ENCODE data around the gene MCC.

The MCC gene

GRCh38 chr5:113299591-113299990, 188.7 kb downstream of the MCC start:
- no peak for DNase-seq

DNA sequence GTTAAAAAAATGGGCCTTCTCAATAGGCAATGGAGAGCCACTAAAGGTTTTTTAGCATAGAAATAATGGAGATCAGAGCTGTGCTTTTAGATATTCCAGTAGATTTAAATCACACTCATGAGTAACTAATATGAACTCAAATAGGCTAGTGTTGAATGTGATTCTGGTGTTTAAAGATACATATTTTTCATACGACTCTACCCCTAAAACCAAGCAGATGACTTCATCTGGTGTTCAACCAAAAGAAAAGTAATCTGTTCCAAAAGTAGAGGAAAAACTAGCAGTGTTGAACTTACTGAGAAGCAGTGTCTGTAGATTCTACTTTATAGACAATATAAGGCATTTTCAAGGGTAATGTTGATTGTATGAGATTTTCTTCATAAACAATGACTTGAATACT, 191.6 kb downstream of the MCC start:
- no peak for DNase-seq

GRCh38 chr5:113295111-113295539, 193.1 kb downstream of the MCC start:
- no peak for DNase-seq

DNA sequence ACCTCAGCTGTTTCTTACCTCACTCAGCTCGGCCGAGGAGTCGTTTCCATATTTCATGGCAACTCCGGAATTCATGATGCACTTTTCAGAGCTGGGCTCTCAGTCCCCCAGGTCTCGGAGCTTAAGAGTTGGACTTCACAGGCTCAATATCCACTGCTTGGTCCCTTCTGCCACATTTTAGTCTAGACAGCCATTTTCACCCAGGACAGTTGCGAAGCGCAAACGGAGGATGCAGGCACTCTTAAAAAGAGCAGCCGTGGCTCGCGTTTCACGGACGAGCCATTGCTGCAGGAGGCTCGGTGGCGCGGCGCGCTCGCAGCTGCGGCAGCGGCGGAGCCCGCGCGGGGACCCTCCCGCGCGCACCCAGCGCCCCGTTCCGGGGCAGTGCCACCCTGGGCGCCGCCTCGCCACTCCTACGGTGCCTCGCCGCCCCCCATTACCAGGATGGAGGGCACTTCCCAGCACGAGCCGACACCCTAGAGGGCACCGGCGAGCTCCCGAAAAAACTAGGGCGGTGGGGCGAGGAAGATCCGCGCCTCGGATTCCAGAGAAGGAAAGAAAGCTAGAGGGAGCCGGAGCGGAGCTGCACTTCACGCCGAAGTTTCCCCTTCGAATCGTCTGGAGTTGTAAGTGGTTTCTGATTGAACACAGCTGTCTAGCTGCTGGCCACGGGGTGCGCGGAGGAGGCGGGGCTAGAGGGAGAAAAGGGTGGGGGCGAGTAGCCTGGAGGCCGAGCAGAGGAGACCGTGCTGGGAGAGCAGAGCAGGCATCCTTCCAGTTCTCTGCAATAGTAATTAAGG, 193.7 kb downstream of the MCC start:
- peak; percentile 48 for DNase-seq

GRCh38 chr5:113293975-113294310, 194.3 kb downstream of the MCC start:
- no peak for DNase-seq

- DNase-seq, result no peak
Measured at GRCh38 chr5:113293068-113293974, 194.9 kb downstream of the MCC start.

DNA sequence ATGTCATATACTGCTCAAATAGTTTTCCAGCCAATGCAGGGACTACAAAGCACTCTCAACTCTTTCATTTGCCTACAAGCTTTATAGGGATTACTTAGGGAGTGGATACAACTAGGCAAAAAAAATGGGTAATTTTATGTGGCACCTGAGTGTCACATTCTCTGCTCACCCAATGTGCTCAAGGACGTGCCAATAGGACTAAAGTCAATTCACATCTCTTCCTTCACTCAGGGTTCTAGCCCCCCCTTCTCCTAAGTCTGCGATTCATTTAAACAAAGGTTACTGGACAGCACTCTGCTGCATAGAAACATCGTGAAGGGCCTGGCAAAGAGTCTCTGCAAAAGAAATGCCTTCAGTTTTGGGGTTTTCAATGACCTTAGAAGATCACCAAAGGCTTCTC, 195.8 kb downstream of the MCC start:
- no peak for DNase-seq

DNA sequence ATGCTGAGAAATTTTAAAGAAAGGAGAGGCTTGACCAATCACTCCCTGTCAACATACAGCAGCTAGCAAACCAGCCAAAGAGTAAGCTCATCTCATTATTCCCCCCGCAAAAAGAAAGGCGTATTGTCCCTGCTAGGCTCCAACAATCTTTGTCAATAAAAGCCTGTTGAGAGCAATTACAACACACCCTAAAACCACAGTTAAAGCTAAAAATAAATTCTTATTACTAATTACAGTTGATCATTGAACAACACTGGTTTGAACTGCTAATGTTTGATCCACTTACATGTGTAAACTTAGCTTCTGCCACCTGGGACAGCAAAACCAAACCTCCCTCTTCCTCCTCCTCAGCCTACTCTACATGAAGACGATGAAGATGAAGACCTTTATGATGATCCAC, 204.7 kb downstream of the MCC start:
- no peak for DNase-seq

DNA sequence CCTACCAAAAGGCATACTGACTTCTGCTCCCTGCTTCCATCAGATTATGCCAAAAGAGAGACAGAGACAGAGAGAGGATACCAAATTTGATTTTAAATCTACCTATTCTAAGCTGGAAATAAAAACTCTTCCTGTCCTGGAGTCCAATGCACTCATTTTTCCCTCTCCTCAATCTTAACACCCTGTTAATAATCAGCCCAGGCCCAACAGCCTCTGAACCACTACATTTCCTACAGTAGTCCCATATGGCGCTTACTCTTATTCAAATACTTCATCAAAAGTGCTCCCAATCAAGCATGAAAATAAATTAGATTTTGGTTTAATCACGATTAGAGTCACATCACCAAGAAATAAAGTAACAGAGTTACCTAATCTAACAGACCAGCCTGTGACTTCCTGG, 205.8 kb downstream of the MCC start:
- DNase-seq, result no peak

DNA sequence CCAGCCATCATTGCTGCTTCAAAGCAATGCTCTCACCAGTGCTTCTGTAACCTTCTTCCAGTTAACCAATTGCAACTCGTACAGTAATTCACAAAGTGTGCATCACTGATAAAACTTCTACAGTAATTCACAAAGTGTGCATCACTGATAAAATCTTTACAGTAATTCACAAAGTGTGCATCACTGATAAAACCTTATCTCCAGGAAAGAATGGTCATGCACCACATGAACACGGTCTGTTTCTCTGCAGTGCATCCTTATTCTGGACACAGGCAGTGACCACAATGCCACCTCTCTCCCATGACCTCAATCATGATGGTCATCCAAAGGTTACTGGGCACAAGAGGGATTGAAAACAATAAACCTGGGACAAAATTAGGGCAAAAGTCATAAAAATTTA, 207.1 kb downstream of the MCC start:
- peak; percentile 14 for DNase-seq

GRCh38 chr5:113280541-113280940, 207.7 kb downstream of the MCC start:
- no peak for DNase-seq

DNA sequence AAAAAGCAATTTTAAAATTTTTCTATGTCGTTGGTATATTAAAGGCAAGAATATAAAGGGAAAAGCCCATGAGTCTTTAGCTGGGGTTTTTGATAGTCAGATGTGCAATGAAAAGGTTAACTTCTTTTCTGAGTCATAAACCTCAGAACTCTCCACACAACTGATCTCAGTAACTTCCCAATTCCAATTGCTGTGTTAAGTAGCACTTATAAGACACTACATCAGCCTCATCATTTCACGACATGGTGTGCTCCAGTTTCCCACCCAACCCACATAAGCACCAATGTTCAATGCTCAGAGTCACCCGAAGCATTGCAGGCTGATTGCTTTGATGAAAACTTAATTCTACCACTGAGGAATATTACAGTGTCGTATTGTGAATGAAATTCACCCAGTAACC, 209.3 kb downstream of the MCC start:
- no peak for DNase-seq

DNA sequence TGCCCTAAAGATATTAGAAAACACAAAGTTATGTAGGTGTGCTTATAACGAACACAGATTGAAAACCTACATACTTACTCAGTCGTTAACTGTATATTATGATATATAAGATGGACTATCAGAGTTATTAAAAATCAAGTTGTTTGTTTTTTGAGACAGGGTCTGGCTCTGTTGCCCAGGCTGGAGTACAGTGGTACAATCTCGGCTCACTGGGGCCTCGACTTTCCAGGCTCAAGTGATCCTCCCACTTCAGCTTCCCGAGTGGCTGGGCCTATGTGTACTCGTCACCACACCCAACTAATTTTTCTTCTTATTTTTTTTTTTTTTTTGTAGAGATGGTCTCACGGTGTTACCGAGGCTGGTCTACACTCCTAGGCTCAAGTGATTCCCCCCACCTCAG, 211.8 kb downstream of the MCC start:
- no peak for DNase-seq

GRCh38 chr5:113276001-113276400, 212.3 kb downstream of the MCC start:
- DNase-seq, result no peak

DNA sequence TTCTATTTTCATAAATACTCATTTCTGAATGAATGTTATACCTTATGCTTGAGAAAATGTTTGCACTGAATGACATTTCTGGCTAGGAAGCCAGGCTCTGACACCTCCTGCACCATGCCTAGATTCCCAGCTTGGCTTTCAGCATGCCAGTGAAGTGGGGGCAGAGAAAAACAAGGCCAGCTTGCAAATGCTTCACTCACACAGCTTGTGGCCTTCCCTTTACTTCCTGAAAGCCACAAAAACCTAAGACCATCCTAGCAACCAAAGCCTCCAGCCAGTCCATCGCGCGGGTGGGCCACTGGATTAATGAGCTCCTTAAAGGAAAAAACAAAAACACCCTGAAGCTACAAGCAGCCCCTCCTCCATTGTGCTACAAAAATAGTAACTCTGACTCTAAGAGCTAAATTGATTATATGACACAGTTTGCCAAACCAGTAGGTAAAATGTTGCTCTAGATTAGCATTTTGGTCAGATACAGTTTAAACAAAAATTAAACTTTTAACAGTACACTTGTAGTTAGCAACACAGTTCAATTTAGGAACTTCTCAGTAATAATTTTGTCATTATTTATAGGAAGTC, 213.3 kb downstream of the MCC start:
- no peak for DNase-seq

DNA sequence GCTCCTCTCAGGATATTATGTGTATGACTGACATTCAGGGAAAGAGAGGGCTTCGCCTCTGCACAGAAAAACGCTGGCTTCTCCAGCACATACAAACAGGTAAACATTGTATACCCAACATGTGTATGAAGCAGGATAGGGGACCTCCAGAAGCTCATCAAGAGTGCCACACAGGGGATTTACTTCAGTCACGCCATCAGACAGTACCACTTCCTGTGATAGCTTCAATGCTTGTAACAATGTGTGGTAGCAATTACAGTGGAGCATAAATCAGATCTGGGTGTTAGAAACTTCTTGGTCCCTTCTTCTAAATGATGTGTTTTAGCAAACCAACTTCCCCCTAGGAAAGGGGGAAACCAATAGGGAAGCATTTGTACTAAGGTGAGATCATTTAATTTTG, 214.3 kb downstream of the MCC start:
- no peak for DNase-seq

- DNase-seq, result no peak
Measured at GRCh38 chr5:113271745-113272454, 216.4 kb downstream of the MCC start.

DNA sequence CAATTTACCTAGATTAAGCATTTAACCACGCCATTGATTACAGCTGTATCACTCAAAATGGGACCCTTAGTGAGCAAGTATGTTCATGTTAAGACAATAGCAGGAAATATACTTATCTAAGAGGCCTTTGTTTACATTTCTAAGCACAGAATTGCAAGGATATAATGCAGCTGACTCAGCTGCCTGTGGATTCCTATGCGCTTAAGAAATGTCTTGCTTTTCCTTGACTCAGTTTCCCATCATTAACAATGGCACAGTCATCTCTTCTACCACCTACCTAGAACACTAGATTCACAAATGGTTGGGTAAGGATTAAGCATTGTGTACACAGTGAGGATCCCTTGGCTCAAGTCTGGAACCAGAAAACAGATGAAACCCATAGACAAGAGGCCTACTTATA, 217.2 kb downstream of the MCC start:
- no peak for DNase-seq

- no peak for DNase-seq
Measured at GRCh38 chr5:113270086-113270485, 218.2 kb downstream of the MCC start.

DNA sequence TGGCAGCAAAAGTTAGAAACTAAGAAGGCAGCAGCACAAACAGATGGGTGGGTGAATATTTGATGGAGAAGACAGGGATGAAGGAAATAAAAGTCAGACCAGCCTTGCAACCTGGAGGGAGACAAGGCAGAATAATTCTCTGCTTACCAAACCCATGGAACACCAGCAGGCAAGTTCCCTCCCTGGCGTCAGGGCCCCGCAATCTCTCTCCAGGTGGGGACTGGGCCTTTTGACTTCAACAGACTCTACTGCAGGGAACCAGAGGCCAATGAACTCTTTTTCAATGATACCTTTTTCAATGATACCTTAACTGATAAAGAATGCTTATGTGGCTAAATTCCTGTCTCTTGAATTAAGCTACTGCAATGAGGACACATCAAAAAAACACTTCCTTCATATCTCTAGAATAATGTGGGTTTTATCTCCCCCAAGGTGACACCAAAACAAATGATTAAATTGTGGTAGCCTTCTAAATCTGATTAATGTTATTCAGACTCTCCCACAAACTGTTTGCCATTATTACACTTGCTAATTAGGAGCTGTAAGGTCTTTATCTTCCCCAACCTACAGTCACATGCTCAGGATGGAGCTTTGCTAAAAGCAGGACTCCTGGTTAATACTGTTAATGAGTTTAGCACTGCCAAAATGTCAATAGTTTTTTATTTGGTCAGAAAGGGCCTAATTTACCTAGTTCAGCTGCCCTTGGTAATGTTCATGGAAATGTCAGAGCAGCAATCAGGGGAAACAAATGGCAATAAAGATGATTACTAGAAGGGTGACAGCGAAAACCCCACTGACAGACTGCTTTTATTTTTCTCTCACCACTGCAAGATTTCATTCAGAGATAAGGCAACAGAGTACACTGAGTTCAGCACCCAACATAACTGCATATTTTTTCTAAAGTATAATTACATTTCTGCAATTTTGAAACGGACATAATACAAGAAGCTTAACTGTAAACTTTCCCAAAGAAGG, 218.9 kb downstream of the MCC start:
- DNase-seq, result no peak

GRCh38 chr5:113268232-113268631, 220.0 kb downstream of the MCC start:
- DNase-seq, result no peak

DNA sequence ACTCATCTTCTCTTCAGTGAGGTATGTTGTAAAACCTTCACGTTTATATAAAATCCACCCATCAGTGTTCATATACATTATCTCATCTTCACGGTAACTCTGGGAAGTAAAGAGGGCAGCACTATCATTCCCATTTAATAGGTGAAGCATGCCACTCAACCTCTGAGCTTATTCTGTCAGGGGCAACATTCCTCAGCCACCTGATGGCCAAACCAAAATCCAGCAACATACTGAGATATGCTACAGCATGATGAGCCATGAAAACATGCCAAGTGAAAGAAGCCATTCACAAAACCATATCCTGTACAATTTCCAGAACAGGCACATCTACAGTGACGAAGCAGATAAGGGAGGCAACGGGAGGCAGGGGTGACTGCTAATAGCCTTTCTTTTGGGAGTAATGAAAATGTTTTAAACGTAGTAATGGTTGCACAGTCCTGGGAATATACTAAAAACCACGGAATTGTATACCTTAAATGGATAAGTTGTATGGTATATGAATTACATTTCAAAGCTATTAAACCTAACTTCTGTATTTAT, 220.8 kb downstream of the MCC start:
- no peak for DNase-seq
